Stimulated activated CD4-positive, alpha-beta T cell treated with anti-CD3 and anti-CD28 coated beads, TNF-alpha, amount 100 ng/mL, for 4 hours (primary cell): ENCODE results near the gene FAM117A.

ENCODE experiments used
- DNase-seq, 3 experiments: peaks; one replicate each; pipeline ENCODE4 v3.0.0-alpha.2; 2020; ENCODE audit warnings: low read depth in 3 of 3

The FAM117A gene

GRCh38 chr17:49707608-49708514 is 56.1 kb downstream of the FAM117A start, which contains the start of gene SLC35B1:
SLC35B1 (minus strand) TSS chr17:49707964; CDS start chr17:49707833, 131 bp downstream.
- DNase-seq = peak; percentile 95 to 97 (median 96)

- DNase-seq = peak in 1 of 3 experiments; percentile 17
These were observed 56.7 kb downstream of the FAM117A start for GRCh38 chr17:49707246-49707607.

DNA sequence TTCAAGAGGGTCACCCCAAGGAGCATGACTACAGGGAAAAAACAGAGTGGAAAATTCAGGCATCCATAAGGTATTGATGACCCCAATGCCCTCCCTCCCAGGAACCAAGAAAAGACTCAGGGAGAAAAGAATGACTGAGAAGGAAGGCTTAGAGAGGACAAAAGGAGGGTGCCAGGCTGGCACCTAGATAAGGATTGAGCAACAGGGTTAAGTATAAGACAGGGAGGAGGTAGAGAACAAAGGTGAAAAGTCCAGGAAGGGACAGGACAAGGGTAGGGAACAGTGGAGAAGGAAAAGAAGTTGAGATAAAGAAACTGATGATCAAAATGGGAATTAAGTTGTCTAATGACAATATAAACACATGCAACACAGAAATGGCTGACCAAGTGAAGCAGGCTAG is 58.7 kb downstream of the FAM117A start:
- DNase-seq = no peak

DNA sequence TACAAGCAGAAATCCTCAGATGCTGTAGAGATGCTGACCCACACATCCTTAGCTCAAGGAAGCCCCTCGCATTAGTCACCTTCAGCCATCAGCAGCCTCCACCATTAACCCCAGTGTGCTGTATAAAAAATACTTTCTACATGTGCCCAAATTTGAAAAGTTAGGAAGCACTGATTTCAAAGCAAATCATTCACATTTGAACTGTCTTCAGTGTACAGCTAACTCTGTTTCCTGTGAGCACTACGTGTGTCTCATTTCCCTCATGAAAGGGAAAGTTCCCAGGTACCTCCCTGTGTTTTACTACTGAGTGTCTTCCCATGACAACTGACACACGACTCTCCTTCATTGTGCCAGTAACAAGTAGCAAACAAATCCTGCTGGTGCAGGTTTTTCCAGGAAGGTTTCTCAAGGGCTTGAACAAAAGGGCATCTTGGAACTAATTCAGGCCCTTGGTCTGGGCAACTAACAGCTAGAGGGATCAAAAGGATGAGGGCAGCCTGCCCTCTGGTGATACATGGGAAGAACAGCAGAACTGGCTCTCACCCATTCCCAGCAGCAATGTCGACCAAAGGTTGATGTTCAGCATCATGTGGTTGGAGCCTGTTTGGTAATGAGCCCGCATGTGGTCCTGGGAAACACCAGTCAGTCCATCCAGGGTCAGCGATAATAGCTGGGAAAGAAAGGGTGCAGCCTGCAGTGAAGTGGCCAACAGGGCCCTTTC is 60.2 kb downstream of the FAM117A start:
- no peak for DNase-seq

DNA sequence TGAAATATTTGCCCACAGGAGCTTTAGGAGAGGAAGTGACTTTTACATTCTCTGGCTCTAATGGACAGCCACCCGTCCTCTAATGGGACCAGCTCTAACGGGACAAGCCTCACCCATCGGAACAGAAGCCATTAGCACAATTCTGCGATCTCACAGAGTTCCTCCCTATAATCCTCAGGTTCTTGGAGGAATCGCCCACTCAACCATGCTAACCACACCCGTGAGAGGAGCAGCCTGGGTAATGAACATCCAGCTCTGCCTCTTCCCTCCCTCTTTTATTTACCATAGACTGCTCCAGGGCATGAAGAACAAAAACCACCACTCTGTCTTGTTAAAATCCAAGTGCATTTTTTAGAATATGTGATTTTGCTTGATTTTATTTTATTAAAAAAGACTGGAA is 63.0 kb downstream of the FAM117A start:
- no peak for DNase-seq

- DNase-seq = no peak
These were observed 63.9 kb downstream of the FAM117A start for GRCh38 chr17:49699966-49700575.

DNA sequence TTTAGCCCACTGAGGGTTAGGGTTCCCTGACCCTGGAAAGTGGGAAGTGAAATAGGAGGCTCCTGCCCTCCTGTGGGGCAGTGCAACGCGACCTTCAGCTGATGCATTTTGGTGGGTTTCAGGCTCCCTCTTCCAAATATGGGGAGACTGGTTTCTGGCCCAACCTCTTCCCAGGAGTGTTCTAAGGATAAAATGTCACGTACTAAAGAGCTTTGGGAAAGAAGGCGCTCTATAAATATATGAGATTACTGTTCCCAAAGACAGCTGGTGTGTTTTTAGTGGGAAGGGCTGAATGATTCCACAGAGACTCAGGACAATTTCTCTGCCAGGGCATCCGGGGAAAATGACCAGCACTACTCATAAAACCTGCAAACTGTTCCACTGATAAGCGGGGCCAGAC is 65.9 kb downstream of the FAM117A start:
- DNase-seq = no peak

DNA sequence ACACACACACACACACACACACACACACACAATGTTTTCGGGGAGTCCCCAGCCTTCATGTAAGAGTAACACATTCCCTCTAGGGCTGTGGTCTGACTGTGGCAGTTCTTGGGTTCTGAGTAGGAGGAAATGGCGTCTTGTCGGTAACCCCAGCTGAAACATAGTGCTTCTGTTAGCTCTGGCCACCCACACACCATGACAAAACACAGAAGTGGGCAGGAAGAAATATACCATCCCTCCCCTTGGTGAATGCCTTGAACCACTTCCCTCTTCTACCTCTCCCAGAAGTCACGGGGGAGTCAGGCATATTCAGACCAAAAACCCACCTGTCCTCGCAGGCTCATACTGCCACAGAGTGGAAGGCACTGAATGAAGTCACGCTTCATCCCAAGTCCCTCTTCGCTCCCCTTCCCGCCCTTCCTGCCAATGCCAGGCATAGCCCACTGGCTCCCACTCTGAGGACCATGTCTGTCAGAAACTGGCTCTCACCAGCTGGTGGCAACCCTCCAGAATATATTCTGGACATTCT is 67.6 kb downstream of the FAM117A start:
- peak in 2 of 3 experiments; percentile 45 to 57 for DNase-seq

DNA sequence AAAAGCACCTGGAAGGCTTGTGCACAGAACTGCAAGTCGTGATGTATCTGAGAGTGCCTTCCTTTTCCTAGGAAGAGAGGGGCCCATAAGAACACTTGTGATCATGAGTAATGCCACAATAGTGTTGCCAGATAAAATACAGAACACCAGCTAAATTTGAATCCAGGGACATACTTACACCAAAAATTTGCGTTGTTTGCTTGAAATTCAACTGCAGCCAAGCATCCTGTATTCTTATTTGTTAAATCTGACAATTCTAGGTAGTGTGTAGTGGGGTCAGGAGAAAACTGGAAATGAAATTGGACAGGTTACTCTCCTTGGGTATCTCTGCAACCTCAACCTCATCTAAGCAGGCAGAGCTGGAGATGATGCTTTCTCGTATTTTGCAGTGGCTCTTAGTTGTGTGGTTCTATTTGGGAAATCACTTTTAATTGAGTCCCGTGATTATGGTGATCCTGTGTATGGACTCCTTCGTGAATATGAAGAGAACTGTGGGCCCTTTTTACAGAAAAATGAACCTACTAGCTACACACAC is 68.2 kb downstream of the FAM117A start:
- no peak for DNase-seq

GRCh38 chr17:49694847-49695697 is 68.9 kb downstream of the FAM117A start:
- DNase-seq = peak; percentile 46 to 62 (median 52)

DNA sequence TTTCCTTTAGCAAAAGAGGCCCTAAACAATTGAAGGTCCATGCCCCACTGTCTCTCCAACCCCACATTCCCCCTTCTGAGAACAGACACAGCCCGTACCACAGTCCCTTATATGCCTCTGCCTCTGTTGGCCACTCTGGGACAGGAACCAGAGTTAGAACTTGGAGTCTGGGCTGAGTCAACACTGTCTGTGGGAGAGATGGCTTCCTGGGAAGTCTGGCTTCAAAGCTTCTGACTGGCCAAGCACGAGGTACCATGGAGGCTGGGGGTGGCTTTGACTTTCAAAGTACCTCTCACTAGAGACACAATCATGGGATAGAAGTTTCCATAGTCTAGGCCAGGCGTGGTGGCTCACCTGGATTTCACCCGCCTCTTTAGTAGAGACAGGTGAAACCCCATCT is 71.2 kb downstream of the FAM117A start:
- DNase-seq = no peak

DNA sequence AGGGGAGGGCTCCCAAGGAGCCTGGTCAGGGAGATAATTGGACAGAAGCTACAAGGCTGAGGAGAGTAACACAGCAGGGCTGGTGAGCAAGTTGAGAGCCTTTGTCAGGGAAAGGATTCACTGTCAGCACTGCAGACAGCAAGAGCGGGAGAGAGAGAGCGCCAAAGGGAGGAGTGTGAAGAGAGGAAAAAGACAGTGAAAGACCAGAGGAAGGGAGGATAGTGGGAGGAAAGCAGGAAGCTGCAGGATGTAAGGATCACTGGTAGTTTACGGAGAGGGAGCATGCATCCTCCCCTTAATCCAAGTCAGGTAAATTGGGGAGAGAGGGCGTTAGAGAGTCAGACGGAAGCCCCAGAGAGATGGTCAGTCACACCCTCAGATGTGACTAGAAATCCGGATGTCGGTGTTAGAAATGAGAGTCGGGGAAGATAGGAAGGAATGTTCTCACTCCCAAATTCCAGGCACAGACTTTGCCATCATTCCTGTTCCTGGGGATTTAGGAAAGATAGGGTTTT is 72.2 kb downstream of the FAM117A start:
- no peak for DNase-seq

- DNase-seq = no peak
These were observed 72.8 kb downstream of the FAM117A start for GRCh38 chr17:49691086-49691676.

GRCh38 chr17:49690256-49690655 is 73.7 kb downstream of the FAM117A start:
- DNase-seq = no peak

- DNase-seq = no peak
These were observed 75.1 kb downstream of the FAM117A start for GRCh38 chr17:49688848-49689247.

GRCh38 chr17:49687878-49688491 is 75.9 kb downstream of the FAM117A start:
- no peak for DNase-seq

DNA sequence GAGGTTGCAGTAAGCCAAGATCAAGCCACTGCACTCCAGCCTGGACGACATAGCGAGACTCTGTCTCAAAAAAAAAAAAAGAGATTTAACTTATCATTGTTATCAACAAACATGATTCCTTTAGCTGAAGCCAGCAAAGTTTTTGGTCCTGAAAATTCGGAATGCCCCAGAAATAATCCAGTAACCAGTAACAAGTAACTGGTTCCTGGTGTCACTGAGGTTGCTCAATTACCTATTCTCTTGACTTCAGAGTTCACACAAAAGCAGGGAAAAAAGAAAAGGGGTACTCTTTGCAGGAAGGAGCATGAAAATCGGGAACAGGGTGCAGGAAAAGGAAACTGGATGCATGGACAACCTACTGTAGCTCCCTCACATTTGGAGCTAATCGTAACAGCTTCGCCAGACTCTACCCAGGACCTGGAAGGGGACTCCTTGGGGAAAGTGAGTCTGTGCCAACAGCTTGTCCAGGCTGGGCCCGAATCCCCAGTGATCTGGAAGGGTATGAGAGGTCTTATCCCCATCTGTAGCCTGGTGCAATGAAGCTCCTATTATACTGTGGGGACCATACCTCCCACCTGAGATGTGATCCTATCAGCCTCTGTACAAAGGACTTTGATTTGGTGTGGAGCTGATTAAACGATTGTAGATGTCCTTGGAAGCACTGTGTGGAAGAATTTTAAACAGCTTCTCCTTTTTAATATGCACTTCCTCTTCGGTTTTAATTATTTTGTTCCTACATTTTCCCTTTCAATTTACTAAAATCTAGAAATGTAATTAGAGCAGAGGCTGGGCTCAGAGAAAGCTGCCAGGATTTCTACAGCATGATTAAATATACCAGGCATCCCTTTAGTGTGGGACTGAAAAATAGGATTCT is 82.6 kb downstream of the FAM117A start:
- DNase-seq = no peak

- no peak for DNase-seq
These were observed 83.6 kb downstream of the FAM117A start for GRCh38 chr17:49680314-49680713.
